Measurements from ENCODE around the gene PABPC4L.
A peak's percentile ranks its signal among the peaks of the same experiment; 100 is the strongest.
"Not testable (repeated sequence)": the region's sequence is repeated elsewhere in the genome, so short reads cannot be mapped to it uniquely, and the experiment has no call there.

PABPC4L gene

GRCh38 chr4:134201216-134202161 is at the start of gene PABPC4L:
TSS of gene PABPC4L (minus strand) at chr4:134201789. CDS start at chr4:134201019, 770 bp downstream.
- DNase-seq (ENCODE audit: low spot score): peak; percentile 41

GRCh38 chr4:134251322-134251721 is 49.7 kb upstream of the PABPC4L start:
- no peak for DNase-seq (ENCODE audit: low spot score)

- DNase-seq (ENCODE audit: low spot score): no peak
These were observed 42.4 kb upstream of the PABPC4L start for GRCh38 chr4:134243742-134244713.

GRCh38 chr4:134219043-134219442 is 17.5 kb upstream of the PABPC4L start:
- DNase-seq (ENCODE audit: low spot score): no peak

- peak; percentile 3 for DNase-seq (ENCODE audit: low spot score)
These were observed 14.8 kb upstream of the PABPC4L start for GRCh38 chr4:134216411-134216810.

GRCh38 chr4:134215620-134216344 is 14.2 kb upstream of the PABPC4L start:
- DNase-seq (ENCODE audit: low spot score): no peak

- not testable (repeated sequence) for DNase-seq (ENCODE audit: low spot score)
These were observed 6.4 kb upstream of the PABPC4L start for GRCh38 chr4:134207955-134208354.

GRCh38 chr4:134202166-134202956 is 772 bp upstream of the PABPC4L start:
- DNase-seq (ENCODE audit: low spot score): no peak

GRCh38 chr4:134200811-134201215 is 776 bp downstream of the PABPC4L start:
- no peak for DNase-seq (ENCODE audit: low spot score)

GRCh38 chr4:134189949-134190348 is 11.6 kb downstream of the PABPC4L start:
- no peak for DNase-seq (ENCODE audit: low spot score)

GRCh38 chr4:134189480-134189879 is 12.1 kb downstream of the PABPC4L start:
- DNase-seq (ENCODE audit: low spot score): no peak

- no peak for DNase-seq (ENCODE audit: low spot score)
These were observed 22.9 kb downstream of the PABPC4L start for GRCh38 chr4:134178706-134179105.

GRCh38 chr4:134174271-134174670 is 27.3 kb downstream of the PABPC4L start:
- no peak for DNase-seq (ENCODE audit: low spot score)

GRCh38 chr4:134160211-134160610 is 41.4 kb downstream of the PABPC4L start:
- DNase-seq (ENCODE audit: low spot score): no peak

- no peak for DNase-seq (ENCODE audit: low spot score)
These were observed 47.5 kb downstream of the PABPC4L start for GRCh38 chr4:134154097-134154496.

- DNase-seq (ENCODE audit: low spot score): no peak
These were observed 53.6 kb downstream of the PABPC4L start for GRCh38 chr4:134147941-134148340.
